HuH-7 (cell line): Measurements from ENCODE around the gene PIK3R5.
A peak's percentile ranks its signal among the peaks of the same experiment; 100 is the strongest.

ENCODE experiments used
- DNase-seq: peaks from one replicate; pipeline ENCODE4 v3.0.0; 2011; ENCODE audit warnings: low spot score

Gene PIK3R5

GRCh38 chr17:8896641-8897635, 68.6 kb downstream of the PIK3R5 start:
- no peak for DNase-seq

- no peak for DNase-seq
Measured at GRCh38 chr17:8896087-8896486, 69.4 kb downstream of the PIK3R5 start.

GRCh38 chr17:8894673-8895578, 70.6 kb downstream of the PIK3R5 start:
- peak; percentile 79 for DNase-seq

GRCh38 chr17:8894202-8894671, 71.3 kb downstream of the PIK3R5 start:
- DNase-seq, result no peak

- no peak for DNase-seq
Measured at GRCh38 chr17:8893621-8894201, 71.8 kb downstream of the PIK3R5 start.

- DNase-seq, result no peak
Measured at GRCh38 chr17:8893059-8893458, 72.4 kb downstream of the PIK3R5 start.

- no peak for DNase-seq
Measured at GRCh38 chr17:8892338-8892690, 73.2 kb downstream of the PIK3R5 start.

GRCh38 chr17:8890671-8891070, 74.8 kb downstream of the PIK3R5 start:
- no peak for DNase-seq

GRCh38 chr17:8889458-8890210, 75.9 kb downstream of the PIK3R5 start:
- DNase-seq, result no peak

GRCh38 chr17:8888704-8889302, 76.7 kb downstream of the PIK3R5 start:
- no peak for DNase-seq

- peak; percentile 74 for DNase-seq
Measured at GRCh38 chr17:8887834-8888703, 77.4 kb downstream of the PIK3R5 start.

- DNase-seq, result no peak
Measured at GRCh38 chr17:8887301-8887700, 78.2 kb downstream of the PIK3R5 start.

- no peak for DNase-seq
Measured at GRCh38 chr17:8885967-8886684, 79.4 kb downstream of the PIK3R5 start.

- peak; percentile 30 for DNase-seq
Measured at GRCh38 chr17:8885163-8885966, 80.1 kb downstream of the PIK3R5 start.

GRCh38 chr17:8884336-8884990, 81.0 kb downstream of the PIK3R5 start:
- DNase-seq, result no peak

GRCh38 chr17:8883353-8883752, 82.2 kb downstream of the PIK3R5 start:
- DNase-seq, result no peak

- DNase-seq, result no peak
Measured at GRCh38 chr17:8881606-8882005, 83.9 kb downstream of the PIK3R5 start.

- DNase-seq, result no peak
Measured at GRCh38 chr17:8880466-8880865, 85.0 kb downstream of the PIK3R5 start.
